ENCODE data around the gene SNAPC5.
"Not testable (repeated sequence)": the region's sequence is repeated elsewhere in the genome, so short reads cannot be mapped to it uniquely, and the experiment has no call there.

Gene SNAPC5

DNA sequence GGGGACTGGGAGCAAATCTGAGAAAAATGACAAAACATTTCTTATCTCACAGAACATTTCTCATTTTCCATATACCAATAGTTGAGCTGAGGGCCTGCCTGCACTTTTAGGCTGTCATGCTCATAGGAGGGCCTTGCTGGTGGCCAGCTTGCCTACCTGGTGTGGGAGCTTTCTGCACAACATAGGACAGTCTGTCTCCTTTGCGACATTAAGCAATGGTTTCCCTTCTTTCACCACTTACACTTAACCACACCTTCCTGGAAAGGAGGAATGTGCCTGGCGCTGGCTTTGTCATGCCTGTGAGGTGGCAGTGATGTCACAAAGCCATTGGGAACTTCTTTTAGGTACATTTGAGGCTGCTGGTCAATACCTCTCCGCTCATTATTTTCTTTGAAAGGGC is 5.7 kb downstream of the SNAPC5 start:
- no peak for DNase-seq (ENCODE audit: low read depth in 2 of 2)

DNA sequence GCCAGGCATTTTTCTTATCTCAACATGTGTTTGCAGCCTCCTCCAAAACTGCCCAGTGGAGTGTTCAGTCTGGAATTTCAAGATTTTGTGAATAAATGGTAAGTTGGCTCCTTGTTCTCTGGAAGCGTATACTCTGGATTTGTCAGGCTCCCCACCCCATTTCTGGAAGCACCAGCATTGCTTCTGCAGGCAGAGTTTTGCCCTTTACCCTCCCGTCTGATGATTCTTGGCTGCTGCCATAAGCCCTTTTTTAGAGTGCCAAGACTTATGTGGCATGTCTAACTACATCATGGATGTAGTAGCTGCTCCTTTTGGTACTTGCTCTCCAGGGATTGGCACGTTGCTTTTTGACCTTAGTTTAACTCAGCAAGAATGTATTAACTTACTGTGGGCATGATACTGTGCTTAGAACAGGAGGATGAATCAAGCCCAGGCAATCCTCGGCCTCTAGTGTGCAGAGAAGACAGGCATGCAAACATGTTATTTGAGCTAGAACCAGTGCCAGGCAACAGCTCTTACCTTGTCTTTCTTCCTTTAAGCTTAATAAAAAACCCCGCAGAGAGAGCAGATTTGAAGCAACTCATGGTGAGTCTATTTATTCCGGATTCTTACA is 8.3 kb downstream of the SNAPC5 start:
- DNase-seq (ENCODE audit: low read depth in 2 of 2), result no peak

- DNase-seq (ENCODE audit: low read depth in 2 of 2), result no peak
Measured at GRCh38 chr15:66488525-66488924, 9.0 kb downstream of the SNAPC5 start.

GRCh38 chr15:66486887-66487286 is 10.7 kb downstream of the SNAPC5 start:
- no peak for DNase-seq (ENCODE audit: low read depth in 2 of 2)

- DNase-seq (ENCODE audit: low read depth in 2 of 2), result no peak
Measured at GRCh38 chr15:66484539-66485112, 12.9 kb downstream of the SNAPC5 start.

- DNase-seq (ENCODE audit: low read depth in 2 of 2), result no peak
Measured at GRCh38 chr15:66483131-66483566, 14.4 kb downstream of the SNAPC5 start.

DNA sequence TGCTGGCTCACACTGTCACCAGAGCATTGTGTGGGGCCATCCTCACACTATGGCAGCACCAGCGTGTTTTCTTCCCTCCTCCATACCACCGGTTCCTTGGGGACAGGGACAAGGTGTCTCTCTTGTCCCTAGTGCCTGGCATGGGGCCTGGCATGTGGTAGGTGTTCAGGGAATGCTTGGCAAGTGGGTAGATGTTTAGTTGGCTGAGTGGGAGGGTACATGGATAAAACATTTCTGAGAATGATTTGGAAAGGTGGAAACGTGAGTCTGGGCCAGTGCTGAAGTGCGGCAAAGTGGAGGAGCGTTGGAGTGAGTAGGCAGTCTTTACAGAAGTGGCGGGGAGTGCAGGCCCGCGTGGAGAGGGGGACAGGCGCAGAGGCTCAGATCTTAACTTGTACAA is 15.0 kb downstream of the SNAPC5 start:
- DNase-seq (ENCODE audit: low read depth in 2 of 2), result no peak

- DNase-seq (ENCODE audit: low read depth in 2 of 2), result no peak
Measured at GRCh38 chr15:66481107-66481856, 16.3 kb downstream of the SNAPC5 start.

DNA sequence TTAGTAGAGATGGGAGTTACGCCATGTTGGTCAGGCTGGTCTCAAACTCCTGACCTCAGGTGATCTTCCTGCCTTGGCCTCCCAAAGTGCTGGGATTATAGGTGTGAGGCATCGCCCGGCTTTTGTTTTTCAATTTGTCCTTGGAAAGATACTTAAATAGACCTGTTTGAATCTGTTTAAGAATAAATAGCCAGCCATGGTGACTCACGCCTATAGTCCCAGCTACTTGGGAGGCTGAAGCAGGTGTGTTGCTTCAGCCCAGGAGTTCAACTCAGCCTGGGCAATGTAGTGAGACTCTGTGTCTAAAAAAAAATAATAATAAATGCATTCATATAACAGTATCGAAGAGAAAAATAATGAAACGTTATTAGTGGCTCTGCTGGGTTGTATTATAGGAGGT is 17.3 kb downstream of the SNAPC5 start:
- DNase-seq (ENCODE audit: low read depth in 2 of 2), result no peak

- DNase-seq (ENCODE audit: low read depth in 2 of 2), result no peak
Measured at GRCh38 chr15:66477011-66477410, 20.6 kb downstream of the SNAPC5 start.

DNA sequence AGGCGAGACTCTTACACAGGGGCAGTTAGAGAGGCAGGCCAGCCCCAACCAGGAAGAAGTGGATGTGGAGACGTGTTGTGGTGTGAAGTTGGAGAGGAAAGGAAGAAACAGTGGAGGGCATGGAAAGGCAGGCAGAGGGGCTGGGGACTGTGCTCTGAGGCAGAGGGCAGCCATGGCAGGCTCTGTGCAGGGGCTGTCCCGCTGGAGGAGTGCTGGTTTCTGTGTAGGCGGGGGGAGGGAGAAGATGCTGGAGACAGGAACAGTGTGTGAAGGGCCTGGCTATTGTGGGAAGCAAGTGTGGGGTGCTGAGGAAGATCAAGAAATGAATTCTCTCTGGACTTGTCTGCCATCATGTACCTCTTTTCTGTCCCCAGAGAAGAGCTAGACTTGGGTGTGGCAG is 21.0 kb downstream of the SNAPC5 start:
- no peak for DNase-seq (ENCODE audit: low read depth in 2 of 2)

GRCh38 chr15:66474963-66475362 is 22.6 kb downstream of the SNAPC5 start:
- DNase-seq (ENCODE audit: low read depth in 2 of 2), result no peak

- no peak for DNase-seq (ENCODE audit: low read depth in 2 of 2)
Measured at GRCh38 chr15:66474135-66474534, 23.4 kb downstream of the SNAPC5 start.

GRCh38 chr15:66472176-66472999 is 25.2 kb downstream of the SNAPC5 start:
- DNase-seq (ENCODE audit: low read depth in 2 of 2), result no peak

GRCh38 chr15:66470825-66471224 is 26.7 kb downstream of the SNAPC5 start:
- DNase-seq (ENCODE audit: low read depth in 2 of 2), result not testable (repeated sequence)

- not testable (repeated sequence) for DNase-seq (ENCODE audit: low read depth in 2 of 2)
Measured at GRCh38 chr15:66467162-66468040, 30.2 kb downstream of the SNAPC5 start.

DNA sequence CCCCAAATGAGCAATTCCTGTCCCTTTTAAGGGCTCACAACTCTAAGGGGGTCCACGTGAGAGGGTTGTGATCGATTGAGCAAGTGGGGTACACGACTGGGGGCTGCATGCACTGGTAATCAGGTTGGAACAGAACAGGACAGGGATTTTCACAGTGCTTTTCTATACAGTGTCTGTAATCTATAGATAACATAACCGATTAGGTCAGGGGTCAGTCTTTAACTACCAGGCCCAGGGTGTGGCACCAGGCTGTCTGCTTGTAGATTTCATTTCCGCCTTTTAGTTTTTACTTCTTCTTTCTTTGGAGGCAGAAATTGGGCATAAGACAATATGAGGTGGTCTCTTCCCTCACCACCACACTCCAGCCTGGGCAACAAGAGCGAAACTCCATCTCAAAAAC is 32.3 kb downstream of the SNAPC5 start:
- DNase-seq (ENCODE audit: low read depth in 2 of 2), result not testable (repeated sequence)

GRCh38 chr15:66462627-66463026 is 34.9 kb downstream of the SNAPC5 start:
- DNase-seq (ENCODE audit: low read depth in 2 of 2), result no peak

DNA sequence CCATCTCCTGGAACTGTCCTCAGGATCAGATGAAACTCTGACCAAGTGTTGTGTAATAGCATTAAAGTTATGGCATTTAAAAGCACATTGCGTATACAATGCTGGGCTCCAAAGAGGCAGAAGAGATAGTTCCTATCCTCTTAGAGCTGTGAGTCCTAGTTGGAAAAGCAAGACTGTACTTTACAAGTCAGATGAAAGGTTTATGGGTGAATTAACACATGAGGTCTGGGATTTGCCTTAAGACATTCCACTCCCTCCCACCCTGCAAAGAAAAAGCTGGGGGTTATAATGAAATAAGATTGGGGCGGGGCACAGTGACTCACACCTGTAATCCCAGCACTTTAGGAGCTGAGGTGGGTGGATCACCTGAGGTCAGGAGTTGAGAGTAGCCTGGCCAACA is 35.6 kb downstream of the SNAPC5 start:
- DNase-seq (ENCODE audit: low read depth in 2 of 2), result no peak

GRCh38 chr15:66461294-66461693 is 36.3 kb downstream of the SNAPC5 start:
- not testable (repeated sequence) for DNase-seq (ENCODE audit: low read depth in 2 of 2)
